HG02678 (cell line): ENCODE results near the gene FBXW8.

Experiments
- ATAC-seq: cut with Tn5 transposase; IDR thresholded peaks from one replicate; pipeline ENCODE4 v1.9.1; 2021; ENCODE audit warnings: mild to moderate bottlenecking, moderate library complexity; ENCODE audit not compliant: unreplicated experiment

The FBXW8 gene

DNA sequence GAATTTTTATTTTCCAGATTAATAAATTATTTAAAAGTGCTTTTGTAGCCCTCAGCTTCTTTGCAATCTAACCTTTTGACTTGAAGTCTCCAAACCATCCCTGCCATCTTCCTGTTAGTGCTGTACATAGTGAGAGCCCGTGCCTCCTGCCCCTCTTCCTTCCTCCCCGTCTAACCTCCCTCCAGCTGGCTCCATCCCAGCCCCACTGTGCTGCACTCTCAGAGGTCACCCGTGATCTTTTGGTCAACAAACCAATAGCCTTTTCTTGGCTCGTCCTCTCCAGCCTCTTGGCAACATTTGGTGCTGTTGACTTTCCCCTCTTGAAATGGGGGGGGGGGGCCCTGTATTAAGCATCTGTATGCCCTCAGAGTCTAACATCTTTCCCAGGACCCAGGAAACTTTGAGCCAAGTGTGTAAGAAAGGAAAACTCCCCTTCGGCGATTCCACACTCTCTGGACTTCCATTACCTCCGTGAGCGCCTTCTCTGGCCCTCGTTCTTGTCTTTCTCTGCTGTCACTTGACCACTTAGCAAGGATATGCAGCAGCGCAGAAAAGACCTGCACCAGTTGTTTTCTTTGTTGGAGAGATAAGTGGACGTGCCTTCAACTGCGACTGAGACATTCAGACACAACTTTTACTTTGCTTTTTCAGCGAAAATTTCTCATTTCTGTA lies 44.1 kb downstream of the FBXW8 start:
- ATAC-seq: no peak

DNA sequence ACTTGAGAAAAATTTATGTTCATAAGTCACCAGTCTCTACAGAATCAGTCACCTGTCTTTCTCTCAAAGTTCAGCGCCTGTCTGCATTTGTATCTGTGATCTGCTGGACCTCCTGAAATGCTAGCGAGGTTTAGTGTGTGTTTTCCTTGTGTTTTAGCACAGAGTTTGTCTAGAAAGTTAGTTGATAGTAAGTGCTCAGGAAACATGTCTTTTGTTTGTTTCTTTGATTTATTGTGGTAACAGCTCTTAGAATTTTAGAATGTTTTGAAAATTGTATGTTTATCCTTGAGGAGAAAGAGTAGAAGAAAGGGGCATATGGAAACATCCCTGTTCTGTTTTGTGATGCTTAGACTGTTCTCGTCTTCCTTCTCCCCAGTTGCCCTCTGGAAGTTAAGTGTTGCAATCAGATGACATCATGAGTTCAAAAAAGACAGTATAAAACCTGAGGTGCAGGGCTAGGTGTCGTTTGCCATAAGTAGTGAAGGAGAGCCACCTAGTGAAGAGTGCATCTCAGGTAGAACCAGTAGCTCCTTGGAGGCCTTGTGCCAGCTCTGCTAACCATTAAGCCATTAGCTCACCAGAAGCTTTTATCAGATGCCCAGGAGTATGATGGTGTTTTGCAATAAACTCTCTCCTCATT lies 44.8 kb downstream of the FBXW8 start:
- ATAC-seq: no peak

DNA sequence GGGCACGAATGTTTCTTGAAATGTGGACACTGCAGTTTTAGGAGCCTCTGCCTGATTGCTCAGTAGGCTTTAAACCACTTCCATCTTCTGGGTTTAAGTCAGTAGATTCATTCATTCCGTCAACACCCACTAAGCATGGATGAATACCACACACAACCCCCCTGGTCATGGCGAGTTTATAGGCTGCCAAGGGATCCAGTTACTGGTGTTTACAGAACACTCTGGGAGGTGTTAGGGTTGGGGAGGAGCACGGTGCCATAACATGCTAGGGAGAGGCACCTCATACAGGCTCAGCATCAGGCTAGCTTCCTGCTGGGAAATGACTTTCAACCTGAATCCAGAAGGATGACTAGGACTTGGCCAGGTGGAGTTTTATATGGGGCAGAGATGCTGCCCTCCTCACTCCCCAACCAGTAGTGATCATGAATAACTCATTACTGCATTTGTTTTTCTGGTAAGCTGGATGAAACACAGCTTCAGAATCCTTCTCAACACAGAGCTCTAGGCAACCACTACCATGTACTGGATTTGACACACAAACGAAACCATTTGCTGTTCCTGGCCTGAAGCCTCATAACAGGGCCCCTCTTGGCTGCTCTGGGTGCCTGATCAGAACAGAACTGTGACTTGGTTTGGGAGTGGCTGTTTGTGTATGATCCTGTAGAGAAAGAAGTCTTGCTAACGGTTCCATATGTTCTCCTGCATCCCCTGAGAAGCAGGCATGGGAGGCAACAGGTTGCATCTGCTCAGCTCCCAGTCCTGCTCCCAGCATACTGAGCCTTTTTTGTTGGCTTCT lies 47.9 kb downstream of the FBXW8 start:
- no peak for ATAC-seq

DNA sequence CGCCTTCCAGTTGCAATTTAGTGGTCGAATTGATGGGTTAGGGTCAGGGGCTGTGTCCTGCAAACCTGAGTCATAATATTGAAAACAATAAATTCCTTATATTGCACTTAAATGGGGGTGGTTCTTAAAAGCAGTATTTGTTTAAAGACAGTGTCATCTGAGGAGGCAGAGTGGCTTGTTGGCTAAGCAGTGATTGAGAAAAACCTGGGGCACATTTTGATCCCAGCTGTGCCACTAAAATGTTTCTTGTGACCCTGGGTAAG lies 48.4 kb downstream of the FBXW8 start:
- ATAC-seq: no peak

DNA sequence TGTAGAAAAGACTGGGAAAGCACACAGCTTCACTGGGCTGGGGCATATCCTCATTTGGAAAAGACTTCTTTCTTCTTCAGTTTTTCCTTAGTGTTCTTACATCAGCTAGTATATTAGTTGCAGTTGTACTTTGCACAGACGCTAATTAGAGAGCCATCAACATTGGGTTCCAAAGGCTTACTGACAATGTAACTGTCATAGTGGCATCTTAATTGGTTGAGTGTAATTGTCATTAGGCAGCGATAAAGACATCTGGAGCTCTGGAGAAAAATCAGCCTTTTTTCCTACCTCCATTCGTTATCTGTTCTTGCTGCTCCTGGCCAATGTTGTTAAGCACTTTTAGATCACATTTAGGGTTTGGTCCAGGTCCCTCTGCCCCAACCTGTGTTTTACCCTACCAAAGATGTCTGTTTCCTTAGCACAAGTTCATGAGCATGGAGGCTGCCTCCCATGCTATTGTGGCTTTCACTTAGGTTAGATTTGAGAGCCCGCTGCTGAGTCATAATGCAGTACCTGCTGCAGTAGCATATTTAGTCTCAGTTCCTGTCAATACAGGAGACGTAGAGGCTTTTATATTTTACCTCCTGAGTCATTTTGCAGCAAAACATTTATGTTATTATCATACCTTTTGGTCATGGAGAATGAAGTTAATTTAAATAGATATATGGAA lies 49.2 kb downstream of the FBXW8 start:
- ATAC-seq: peak; percentile 98

DNA sequence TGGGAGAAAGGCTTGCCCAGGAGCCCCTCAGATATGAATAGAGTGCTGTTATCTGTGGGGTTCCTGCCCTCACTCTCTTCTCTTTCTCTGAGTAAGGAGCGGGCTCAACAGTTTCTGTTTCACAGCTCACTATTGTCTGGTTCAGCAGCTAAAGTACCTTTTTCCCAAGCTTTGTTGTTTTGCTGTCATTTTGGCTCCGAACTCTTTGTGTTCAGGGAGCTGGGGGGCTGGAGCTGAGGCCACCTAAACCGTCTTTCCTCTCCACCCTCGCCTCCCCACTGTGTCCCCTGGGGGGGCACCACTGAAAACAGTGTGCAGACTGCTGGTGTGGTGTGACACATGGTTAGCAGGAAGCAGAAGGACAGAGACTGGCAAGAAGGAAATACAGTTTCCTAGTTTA lies 51.4 kb downstream of the FBXW8 start:
- no peak for ATAC-seq

DNA sequence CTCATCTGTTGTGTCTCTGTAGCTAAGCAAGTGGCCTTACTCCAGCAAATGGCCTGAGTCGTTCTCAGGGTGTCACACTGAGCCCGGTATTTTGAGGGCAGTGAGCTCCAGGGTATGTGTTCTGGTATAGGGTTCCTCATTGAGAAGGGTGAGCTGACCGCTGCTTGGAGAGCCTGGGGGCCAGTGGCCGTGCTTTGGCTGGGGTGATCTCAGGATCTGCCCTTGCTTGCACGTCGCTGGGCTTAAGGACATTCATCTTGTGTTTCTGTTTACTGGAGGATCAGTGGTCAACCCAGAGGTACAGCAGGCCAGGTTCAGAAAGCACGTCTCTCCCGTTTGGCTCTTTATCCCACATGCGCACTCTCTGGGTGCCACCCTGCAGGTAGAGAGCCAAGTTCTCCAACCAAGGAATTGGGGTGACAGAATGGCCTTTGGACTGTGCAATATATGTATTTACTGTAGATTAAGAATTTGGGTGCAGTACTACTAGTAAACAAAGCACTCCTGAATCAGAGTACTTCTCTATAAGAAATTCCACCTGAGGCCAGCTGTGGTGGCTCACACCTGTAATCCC lies 52.1 kb downstream of the FBXW8 start:
- ATAC-seq: no peak

DNA sequence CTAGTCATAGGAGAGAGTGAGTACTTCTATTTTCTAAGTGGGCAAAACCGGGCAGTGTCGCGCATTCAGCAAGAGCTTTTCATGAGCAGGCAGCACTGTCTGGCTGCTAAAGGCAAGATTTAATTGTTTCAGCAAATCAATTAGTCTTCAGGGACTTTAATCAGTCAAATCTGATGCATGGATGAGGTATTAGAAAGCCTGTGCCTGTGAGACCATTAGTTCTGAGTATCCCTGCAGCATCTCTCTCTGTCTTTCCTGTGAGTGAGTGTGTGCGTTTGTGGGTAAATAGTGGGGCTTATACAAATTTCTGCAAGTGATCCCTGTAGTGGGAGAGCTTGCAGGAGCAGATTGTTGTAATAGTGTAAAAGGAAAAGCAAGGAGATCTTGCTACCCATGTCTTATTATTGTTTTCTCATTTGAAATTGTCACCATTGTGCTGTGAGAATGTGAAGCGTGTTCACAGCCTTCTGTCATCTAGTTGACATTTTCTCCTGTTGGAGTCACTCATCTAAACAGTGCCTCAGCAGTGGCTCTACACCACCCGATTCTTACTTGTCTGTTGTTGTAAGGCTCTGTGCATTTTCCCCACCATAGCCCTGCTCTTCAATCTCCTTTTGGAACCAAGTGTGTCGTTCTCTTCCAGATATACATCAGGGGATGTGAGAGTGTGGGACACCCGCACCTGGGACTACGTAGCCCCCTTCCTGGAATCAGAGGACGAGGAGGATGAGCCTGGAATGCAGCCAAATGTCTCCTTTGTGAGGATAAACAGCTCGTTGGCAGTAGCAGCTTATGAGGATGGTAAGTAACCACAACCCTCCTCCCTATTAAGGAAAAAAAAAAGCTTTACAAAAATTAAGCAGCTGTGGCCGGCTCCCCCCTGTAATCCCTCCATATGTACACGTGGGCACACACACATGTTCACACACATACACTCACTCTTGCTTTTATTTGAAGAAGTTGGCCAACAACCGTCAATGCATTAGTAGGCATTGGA lies 53.6 kb downstream of the FBXW8 start:
- no peak for ATAC-seq

DNA sequence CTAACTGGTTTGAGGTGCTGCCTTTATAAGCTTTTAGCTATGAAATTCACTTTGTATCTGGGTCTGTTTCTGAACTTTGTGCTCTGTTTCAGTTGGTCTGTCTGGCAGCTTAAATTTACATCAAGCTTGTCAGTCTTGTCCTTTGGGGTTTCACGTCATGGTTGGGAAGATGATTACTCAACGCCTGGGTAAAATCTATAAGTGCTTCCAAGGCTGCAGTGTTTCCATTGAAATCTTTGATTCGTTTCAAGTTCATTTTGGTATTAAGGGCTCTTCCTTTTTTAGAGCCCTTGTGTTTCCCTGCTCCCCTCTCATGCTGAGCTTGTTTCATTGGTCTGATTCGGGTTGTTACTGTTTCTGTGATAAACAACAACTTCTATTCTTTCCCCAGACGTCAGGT lies 58.2 kb downstream of the FBXW8 start:
- no peak for ATAC-seq

DNA sequence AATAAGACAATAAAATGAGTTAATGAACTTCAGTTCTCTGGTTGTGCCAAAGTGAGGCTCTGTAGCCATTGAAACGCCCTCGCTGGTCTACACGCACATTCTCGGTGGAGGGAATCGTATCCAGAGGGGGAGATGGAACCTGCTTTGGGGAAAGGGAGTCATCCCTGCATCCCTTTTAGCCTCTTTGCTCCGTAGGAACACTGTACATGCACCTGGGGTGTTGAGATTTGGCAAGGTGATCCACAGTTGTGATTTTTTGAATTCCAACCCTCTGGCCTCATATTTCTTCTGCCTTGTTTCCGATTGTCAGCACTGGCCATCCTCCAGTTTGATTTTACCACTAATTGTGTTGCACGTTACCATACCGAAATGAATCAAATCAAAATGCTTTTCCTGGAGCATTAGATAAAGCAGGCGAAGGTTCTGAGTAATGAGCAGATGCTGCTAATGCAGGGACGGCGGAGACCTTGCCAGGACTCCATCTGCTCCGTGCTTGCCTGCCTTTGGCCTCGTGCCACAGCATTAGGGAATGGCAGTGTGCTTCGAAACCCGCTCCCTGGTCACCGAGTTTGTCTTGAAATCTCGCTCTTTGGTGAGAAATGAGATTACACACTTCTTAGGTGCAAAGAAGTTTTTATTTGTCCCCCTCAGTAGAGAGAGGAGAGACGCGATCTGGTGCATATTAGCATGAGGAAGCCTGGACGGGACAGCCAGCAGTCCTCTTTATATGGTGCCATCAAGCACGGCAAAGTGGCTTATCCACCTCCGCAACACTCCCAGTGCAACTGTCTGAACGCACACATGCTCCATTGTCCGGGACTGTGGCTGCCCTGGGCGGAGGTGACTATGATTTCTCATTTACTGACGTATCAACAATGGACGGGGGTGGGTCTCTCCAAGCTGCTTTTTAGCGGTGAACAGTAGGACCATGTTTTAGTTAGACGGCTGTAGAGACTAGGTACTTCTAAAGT lies 59.1 kb downstream of the FBXW8 start:
- ATAC-seq: no peak

DNA sequence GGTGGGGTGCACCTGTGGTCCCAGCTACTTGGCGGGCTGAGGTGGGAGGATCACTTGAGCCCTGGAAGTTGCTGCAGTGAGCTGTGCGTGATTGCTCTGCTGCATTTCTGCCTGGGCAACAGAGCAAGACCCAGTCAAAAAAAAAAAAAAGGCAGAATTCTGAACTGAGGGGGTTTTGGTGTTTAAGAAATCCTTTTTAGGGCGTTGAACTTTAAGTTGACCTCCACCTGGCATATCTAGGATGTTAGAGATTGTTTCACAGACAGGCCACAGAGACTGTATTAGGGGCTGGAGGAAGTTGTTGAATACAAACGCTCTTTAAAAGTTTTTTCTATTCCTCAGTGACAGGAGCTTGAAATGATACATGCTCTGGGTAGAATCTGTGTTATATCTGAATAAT lies 60.5 kb downstream of the FBXW8 start:
- ATAC-seq: no peak

DNA sequence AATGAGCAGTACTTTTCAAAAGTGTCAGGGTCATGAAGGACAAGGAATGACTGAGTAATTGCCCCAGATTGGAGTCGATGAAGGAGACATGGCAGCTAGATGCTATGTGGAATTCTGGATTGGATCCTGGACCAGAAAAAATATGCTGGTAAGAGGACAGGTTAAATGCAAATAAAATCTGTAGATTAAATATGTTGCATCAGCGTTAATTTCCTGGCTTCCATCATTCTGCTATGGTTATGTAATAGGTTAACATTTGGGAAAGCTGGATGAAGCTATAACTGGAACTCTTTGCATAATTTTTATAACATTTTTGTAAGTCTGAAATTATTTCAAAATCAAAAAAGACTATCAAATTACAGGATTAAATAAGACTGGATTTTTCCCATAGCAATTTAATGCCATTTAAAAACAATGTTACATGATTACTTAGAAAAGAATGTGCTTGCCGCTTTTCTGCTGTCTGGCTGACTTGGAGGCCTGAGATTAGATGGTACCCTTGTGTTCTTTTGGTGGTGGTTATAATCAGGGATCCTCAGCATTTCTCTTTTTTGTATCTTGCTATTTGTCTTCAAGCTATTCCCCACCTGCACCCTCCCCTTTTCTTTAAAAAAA lies 65.1 kb downstream of the FBXW8 start:
- no peak for ATAC-seq

DNA sequence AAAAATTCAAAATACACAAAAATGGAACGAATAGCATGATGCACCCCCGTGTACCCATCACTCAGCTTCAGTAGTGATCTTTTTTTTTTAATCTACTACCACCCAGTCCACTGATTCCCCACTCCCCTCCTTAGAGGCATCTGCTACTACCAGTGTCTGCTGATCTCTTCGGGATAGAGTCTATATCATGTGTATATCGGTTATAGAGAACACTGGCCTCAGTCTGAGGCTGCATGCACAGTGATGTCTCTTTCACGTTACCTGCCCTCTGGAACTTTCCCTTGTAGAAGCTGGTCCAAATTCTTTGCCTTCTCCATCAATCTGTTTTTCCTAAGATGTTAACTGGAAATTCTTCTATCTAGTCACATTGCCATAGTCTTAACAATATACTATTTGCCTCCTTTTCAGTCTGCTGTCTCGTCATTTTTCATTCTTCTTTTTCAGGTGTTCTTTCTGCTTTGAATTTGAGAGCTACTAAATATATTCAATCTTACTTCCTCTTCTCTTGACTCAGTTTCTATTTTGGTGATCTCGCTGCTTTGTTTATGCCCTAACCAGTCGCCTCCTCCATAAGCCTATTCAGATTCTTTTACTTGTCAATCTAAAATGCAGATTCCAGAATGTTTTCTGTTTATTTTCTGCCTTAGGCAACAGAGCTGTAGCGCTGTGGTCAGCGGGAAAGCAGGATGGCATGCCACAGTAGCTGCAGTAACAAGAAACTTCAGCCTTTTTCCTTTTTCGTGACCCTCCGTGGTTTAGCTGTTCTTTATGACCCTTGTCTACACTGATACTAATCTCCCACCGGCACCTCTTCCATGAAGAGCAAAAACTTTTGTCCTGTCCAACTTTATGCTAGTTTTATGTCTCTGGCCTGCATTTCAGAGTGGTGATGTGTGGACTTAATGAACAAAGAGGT lies 67.0 kb downstream of the FBXW8 start:
- no peak for ATAC-seq

DNA sequence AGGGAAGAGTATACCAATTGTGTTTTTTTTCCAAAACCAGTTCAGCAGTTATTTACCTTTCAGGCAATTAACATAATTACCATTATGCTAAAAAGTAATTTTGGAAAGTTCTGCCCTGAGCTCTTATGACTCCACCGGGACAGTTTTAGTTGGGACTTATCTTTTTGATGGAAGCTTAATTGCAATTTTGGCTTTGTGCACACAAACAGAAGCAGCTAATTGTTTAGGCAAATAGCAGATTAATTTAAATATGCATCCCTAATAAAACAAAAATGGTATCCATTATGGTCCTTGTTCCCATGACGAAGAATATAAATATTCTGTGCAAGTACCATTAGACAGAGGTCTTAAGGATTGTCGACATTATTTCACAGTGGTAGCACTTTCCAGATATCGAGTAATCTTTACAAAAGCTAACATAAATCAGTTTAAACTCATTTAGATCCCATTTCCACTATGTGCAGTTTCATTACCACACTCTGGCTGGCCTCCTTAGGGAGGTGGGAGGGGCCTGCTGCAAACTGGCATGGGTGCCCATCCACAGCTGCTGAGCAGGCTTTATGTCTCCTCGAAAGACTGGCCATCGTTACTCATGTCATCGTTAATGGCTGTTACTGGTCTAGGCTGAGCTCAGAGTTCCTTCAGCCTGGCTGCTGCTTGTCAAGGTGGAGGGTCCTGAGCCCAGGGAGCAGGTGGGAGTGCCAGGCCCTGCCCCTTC lies 68.2 kb downstream of the FBXW8 start:
- ATAC-seq: no peak

DNA sequence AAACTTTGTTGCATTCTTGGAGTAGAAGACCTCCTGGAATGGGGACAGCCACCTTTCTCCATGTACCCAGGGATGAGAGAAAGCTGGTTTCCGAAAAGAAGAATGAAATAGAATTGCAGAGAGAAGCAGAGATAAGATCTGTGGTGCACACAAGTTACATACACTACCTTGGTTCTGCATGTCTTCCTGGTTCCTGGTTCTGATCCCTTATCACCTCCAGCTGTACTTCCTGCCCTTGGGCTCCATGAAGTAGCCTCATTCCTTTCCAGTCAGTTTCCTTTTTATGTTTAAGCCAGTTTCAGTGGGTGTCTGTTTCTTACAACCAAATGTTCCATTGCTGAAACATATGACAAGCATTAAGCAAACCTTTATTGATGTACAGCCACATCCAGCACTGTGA lies 69.3 kb downstream of the FBXW8 start:
- no peak for ATAC-seq

DNA sequence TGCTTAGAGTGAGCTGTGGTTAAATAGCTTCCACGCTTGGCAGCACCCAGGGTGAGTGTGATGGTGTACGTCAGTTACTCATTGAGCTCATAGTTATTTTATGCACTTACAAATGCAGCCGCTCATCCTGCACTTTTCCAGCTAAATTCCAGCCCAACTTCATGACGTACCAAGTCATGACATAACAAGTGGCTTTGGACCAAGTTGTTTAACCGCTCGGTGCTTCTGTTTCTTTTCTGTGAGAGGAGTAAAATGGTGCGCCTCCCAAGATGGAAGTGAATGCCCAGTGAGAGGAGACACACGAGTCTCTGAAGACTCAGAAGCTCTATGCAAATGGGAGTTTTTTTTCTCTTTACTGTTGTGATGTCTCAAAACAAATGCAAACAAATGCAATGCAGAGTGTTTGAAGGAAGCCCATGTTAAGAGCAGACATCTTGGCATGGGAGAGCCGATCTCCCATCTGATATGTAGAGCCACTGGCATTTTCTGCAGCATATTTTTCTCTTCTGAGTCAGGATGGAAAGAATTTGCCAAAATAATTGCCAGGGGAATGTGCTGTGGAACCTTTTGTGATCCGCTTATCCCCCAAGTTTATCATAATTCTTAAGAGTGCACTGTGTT lies 72.2 kb downstream of the FBXW8 start:
- no peak for ATAC-seq

DNA sequence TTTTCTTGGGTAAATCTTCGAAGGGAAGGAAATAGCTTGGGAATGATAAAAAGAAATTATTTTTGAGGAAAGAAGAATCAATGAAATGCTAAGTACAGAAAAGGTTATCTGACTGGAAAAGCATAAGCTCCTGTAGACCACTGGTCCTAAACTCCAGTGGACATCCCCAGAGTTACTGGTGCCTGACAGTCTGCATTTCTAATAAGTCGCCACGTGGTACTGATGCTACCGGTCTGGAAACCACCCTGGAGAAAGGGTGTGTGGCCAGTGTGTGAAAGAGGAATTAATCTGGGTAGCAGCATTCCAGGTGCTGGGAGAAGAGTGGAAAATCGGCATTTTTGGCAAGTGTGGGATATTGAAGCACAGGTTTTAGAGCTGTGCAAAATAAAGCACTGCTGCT lies 73.3 kb downstream of the FBXW8 start:
- ATAC-seq: no peak
